Neural crest cell (in vitro differentiated cells): ENCODE results near the gene TRMT11. TPM values are rescaled to one million over a fixed set of nuclear protein-coding genes. Genes with fewer than 3 reads are reported as not detected.

Source experiments
- DNase-seq: peaks from one replicate; pipeline ENCODE4 v3.0.0; 2021; ENCODE audit warnings: low read depth, mixed read lengths, low spot score
- H3K27ac Mint-ChIP-seq: one replicate; pipeline ENCODE4 v1.8.0; 2021; ENCODE audit warnings: mild to moderate bottlenecking, mixed read lengths; ENCODE audit not compliant: unreplicated experiment
- H3K27me3 Mint-ChIP-seq: 2 replicates; pipeline ENCODE4 v1.8.0; 2021; ENCODE audit warnings: low read depth, mild to moderate bottlenecking, mixed read lengths
- H3K36me3 Mint-ChIP-seq: 2 replicates; pipeline ENCODE4 v1.8.0; 2021; ENCODE audit warnings: low read depth, mild to moderate bottlenecking, mixed read lengths
- H3K4me1 Mint-ChIP-seq: 2 replicates; pipeline ENCODE4 v1.8.0; 2021; ENCODE audit warnings: mixed read lengths
- H3K4me3 Mint-ChIP-seq: one replicate; pipeline ENCODE4 v1.8.0; 2021; ENCODE audit warnings: mild to moderate bottlenecking, mixed read lengths
- H3K9me3 Mint-ChIP-seq: 2 replicates; pipeline ENCODE4 v1.8.0; 2021; ENCODE audit warnings: mixed read lengths
- total RNA-seq: library from RNA; stranded (reverse); gene quantifications from 2 replicates; pipeline ENCODE4 v1.2.1, GENCODE V29; 2021
- TF ChIP-seq, protein P1 (sequence below): fragments of 200-600 bp; sonication (generic); conservative IDR thresholded peaks from 2 replicates; pipeline ENCODE4 v1.5.0; 2021; ENCODE audit warnings: antibody characterized with exemption, mild to moderate bottlenecking

TRMT11 gene
- total RNA-seq, 1 donor from 2014 or later, result 31.0 TPM

- H3K27ac Mint-ChIP-seq, result peak overlapping the region; percentile 4
- H3K9me3 Mint-ChIP-seq, result peaks cover 6% of the 10 kb centered on the region
- TF ChIP-seq, protein P1, sequence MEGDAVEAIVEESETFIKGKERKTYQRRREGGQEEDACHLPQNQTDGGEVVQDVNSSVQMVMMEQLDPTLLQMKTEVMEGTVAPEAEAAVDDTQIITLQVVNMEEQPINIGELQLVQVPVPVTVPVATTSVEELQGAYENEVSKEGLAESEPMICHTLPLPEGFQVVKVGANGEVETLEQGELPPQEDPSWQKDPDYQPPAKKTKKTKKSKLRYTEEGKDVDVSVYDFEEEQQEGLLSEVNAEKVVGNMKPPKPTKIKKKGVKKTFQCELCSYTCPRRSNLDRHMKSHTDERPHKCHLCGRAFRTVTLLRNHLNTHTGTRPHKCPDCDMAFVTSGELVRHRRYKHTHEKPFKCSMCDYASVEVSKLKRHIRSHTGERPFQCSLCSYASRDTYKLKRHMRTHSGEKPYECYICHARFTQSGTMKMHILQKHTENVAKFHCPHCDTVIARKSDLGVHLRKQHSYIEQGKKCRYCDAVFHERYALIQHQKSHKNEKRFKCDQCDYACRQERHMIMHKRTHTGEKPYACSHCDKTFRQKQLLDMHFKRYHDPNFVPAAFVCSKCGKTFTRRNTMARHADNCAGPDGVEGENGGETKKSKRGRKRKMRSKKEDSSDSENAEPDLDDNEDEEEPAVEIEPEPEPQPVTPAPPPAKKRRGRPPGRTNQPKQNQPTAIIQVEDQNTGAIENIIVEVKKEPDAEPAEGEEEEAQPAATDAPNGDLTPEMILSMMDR, result no peak
- H3K4me1 Mint-ChIP-seq, result no peaks in the 10 kb centered on the region
- peaks cover 24% of the 10 kb centered on the region for H3K36me3 Mint-ChIP-seq
- no peak for DNase-seq
- no peaks in the 10 kb centered on the region for H3K27me3 Mint-ChIP-seq
- H3K4me3 Mint-ChIP-seq, result no peak overlapping the region
Measured at GRCh38 chr6:126071000-126071647, 84.8 kb downstream of the TRMT11 start.

- Mint-ChIP-seq H3K36me3 (peaks cover 28% of the 10 kb centered on the region), H3K4me3 (no peak overlapping the region), H3K27ac (no peak overlapping the region), H3K4me1 (no peaks in the 10 kb centered on the region), H3K9me3 (peaks cover 6% of the 10 kb centered on the region), H3K27me3 (no peaks in the 10 kb centered on the region)
- DNase-seq, result no peak
- TF ChIP-seq, protein P1, result no peak
Measured at GRCh38 chr6:126072172-126072571, 85.8 kb downstream of the TRMT11 start.

DNA sequence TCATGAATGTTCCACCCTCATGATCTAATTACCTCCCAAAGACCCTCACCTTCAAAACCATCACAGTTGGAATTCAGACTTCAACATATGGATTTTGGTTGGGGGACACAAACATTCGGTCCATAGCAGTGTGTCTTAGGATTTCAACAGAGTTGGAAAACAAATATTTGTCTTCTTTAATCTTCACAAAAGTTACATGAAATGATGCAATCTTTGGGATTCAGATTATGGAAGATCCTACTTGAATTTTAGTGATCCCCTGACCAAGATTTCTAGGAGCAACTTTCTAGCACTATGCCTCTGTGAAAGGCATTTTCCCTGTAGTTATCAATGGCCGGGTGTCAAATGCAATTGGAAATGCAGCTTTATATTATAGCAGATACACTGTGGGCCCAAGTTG lies 86.5 kb downstream of the TRMT11 start:
- H3K36me3 Mint-ChIP-seq, result peaks cover 25% of the 10 kb centered on the region
- TF ChIP-seq, protein P1, result no peak
- H3K4me3 Mint-ChIP-seq, result no peak overlapping the region
- H3K9me3 Mint-ChIP-seq, result peaks cover 6% of the 10 kb centered on the region
- H3K27me3 Mint-ChIP-seq, result no peaks in the 10 kb centered on the region
- DNase-seq, result no peak
- H3K4me1 Mint-ChIP-seq, result no peaks in the 10 kb centered on the region
- H3K27ac Mint-ChIP-seq, result no peak overlapping the region

GRCh38 chr6:126075335-126076071 lies 89.2 kb downstream of the TRMT11 start:
- no peaks in the 10 kb centered on the region for H3K4me1 Mint-ChIP-seq
- no peak overlapping the region for H3K27ac Mint-ChIP-seq
- TF ChIP-seq, protein P1, result no peak

DNA sequence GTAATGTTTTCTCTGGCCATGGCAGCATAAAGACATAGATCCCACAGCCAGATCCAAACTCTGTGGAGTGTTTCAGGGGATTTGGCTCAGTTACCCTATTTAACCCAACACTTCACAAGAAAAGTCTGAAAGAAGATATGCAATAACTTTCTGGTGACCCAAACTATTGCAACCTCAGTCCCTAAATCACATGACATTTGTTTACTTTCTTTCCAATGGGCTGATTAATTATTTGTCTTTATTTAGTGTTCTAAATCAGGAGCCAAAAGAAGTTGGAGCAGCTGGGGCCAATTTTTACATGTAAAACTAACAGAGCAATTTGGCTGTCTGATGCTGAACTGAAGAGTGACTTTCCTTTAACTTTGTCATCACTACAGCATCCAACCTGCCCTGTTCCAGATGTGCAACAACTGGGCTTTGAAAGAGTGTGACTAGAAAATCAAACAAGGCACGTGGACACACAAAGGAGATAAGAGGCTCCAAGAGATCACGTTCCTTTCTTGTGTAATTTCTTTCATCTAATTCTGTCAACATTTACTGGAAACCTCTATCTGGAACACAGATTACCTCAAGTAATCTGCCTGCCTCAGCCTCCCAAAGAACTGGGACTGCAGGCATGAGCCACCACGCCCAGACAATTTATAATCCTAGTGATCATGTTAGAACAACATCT lies 90.8 kb downstream of the TRMT11 start:
- H3K36me3 Mint-ChIP-seq, result peaks cover 10% of the 10 kb centered on the region

More at GRCh38 chr6:126075335-126076071, 89.2 kb downstream of the TRMT11 start:
- H3K27me3 Mint-ChIP-seq, result no peaks in the 10 kb centered on the region
- no peak for DNase-seq
- no peaks in the 10 kb centered on the region for H3K9me3 Mint-ChIP-seq
- no peak overlapping the region for H3K4me3 Mint-ChIP-seq
- peaks cover 16% of the 10 kb centered on the region for H3K36me3 Mint-ChIP-seq

More for the DNA sequence above, 90.8 kb downstream of the TRMT11 start:
- no peaks in the 10 kb centered on the region for H3K4me1 Mint-ChIP-seq
- H3K27me3 Mint-ChIP-seq, result no peaks in the 10 kb centered on the region
- TF ChIP-seq, protein P1, result no peak
- no peak for DNase-seq
- H3K27ac Mint-ChIP-seq, result no peak overlapping the region
- H3K9me3 Mint-ChIP-seq, result no peaks in the 10 kb centered on the region
- H3K4me3 Mint-ChIP-seq, result no peak overlapping the region
